ENCODE results near the gene KRT32.

Gene KRT32

GRCh38 chr17:41480581-41480980, 13.4 kb upstream of the KRT32 start:
- no peak overlapping the region for H3K4me3 ChIP-seq (ENCODE audit: low read depth, low read length)
- no peak for TF ChIP-seq CTCF (IDR thresholded peaks at IDR 0.05; ENCODE audit: low read depth, low read length, missing control alignments)
- DNase-seq (ENCODE audit: low read depth), result no peak
- in situ Hi-C loops (cut with HindIII; ENCODE audit: low sequenced_read_pairs), result no loop called here

GRCh38 chr17:41480136-41480535, 12.9 kb upstream of the KRT32 start:
- no peak for DNase-seq (ENCODE audit: low read depth)
- no peak for TF ChIP-seq CTCF (IDR thresholded peaks at IDR 0.05; ENCODE audit: low read depth, low read length, missing control alignments)
- no peak overlapping the region for H3K4me3 ChIP-seq (ENCODE audit: low read depth, low read length)
- in situ Hi-C loops (cut with HindIII; ENCODE audit: low sequenced_read_pairs), result no loop called here

GRCh38 chr17:41478237-41478636, 11.1 kb upstream of the KRT32 start:
- in situ Hi-C loops (cut with HindIII; ENCODE audit: low sequenced_read_pairs), result no loop called here
- no peak for DNase-seq (ENCODE audit: low read depth)
- TF ChIP-seq CTCF (IDR thresholded peaks at IDR 0.05; ENCODE audit: low read depth, low read length, missing control alignments), result no peak
- H3K4me3 ChIP-seq (ENCODE audit: low read depth, low read length), result no peak overlapping the region

- no peak overlapping the region for H3K4me3 ChIP-seq (ENCODE audit: low read depth, low read length)
- TF ChIP-seq CTCF (IDR thresholded peaks at IDR 0.05; ENCODE audit: low read depth, low read length, missing control alignments), result no peak
- in situ Hi-C loops (cut with HindIII; ENCODE audit: low sequenced_read_pairs), result no loop called here
- no peak for DNase-seq (ENCODE audit: low read depth)
Measured at GRCh38 chr17:41476866-41477815, 10.0 kb upstream of the KRT32 start.

- in situ Hi-C loops (cut with HindIII; ENCODE audit: low sequenced_read_pairs), result no loop called here
- DNase-seq (ENCODE audit: low read depth), result no peak
Measured at GRCh38 chr17:41475421-41475820, 8.2 kb upstream of the KRT32 start.

GRCh38 chr17:41474863-41475262, 7.7 kb upstream of the KRT32 start:
- no peak for TF ChIP-seq CTCF (IDR thresholded peaks at IDR 0.05; ENCODE audit: low read depth, low read length, missing control alignments)
- peak; percentile 12 for DNase-seq (ENCODE audit: low read depth)
- in situ Hi-C loops (cut with HindIII; ENCODE audit: low sequenced_read_pairs), result no loop called here
- H3K4me3 ChIP-seq (ENCODE audit: low read depth, low read length), result no peak overlapping the region

More at GRCh38 chr17:41475421-41475820, 8.2 kb upstream of the KRT32 start:
- no peak overlapping the region for H3K4me3 ChIP-seq (ENCODE audit: low read depth, low read length)
- TF ChIP-seq CTCF (IDR thresholded peaks at IDR 0.05; ENCODE audit: low read depth, low read length, missing control alignments), result no peak

All from astrocyte of the cerebellum (primary cell).